Epidermal melanocyte (primary cell): ENCODE results near the gene DDR2.
"Not testable (repeated sequence)": the region's sequence is repeated elsewhere in the genome, so short reads cannot be mapped to it uniquely, and the experiment has no call there.

ENCODE experiments used
- DNase-seq: peaks from one replicate; pipeline ENCODE4 v3.0.0; 2011; ENCODE audit warnings: low spot score; ENCODE audit not compliant: insufficient read length

Gene DDR2

GRCh38 chr1:162720996-162721395, 88.7 kb downstream of the DDR2 start:
- no peak for DNase-seq

- no peak for DNase-seq
Observed at GRCh38 chr1:162721471-162721870, 89.2 kb downstream of the DDR2 start.

- DNase-seq, result no peak
Observed at GRCh38 chr1:162722036-162722435, 89.8 kb downstream of the DDR2 start.

- DNase-seq, result no peak
Observed at GRCh38 chr1:162724583-162725120, 92.4 kb downstream of the DDR2 start.

GRCh38 chr1:162725301-162725837, 93.1 kb downstream of the DDR2 start:
- no peak for DNase-seq

GRCh38 chr1:162726555-162726954, 94.3 kb downstream of the DDR2 start:
- DNase-seq, result no peak

- DNase-seq, result not testable (repeated sequence)
Observed at GRCh38 chr1:162727493-162727892, 95.2 kb downstream of the DDR2 start.

GRCh38 chr1:162728573-162728972, 96.3 kb downstream of the DDR2 start:
- no peak for DNase-seq

GRCh38 chr1:162729195-162729774, 97.0 kb downstream of the DDR2 start:
- not testable (repeated sequence) for DNase-seq

- no peak for DNase-seq
Observed at GRCh38 chr1:162732094-162732493, 99.8 kb downstream of the DDR2 start.

GRCh38 chr1:162732566-162733335, 100.5 kb downstream of the DDR2 start:
- DNase-seq, result peak; percentile 78

- no peak for DNase-seq
Observed at GRCh38 chr1:162733336-162733590, 101.0 kb downstream of the DDR2 start.

- no peak for DNase-seq
Observed at GRCh38 chr1:162734047-162734446, 101.8 kb downstream of the DDR2 start.

GRCh38 chr1:162736184-162736583, 103.9 kb downstream of the DDR2 start:
- DNase-seq, result no peak

- no peak for DNase-seq
Observed at GRCh38 chr1:162736633-162737067, 104.4 kb downstream of the DDR2 start.

GRCh38 chr1:162740755-162741154, 108.5 kb downstream of the DDR2 start:
- DNase-seq, result no peak

GRCh38 chr1:162741574-162741973, 109.3 kb downstream of the DDR2 start:
- no peak for DNase-seq

- not testable (repeated sequence) for DNase-seq
Observed at GRCh38 chr1:162746264-162746942, 114.1 kb downstream of the DDR2 start.

GRCh38 chr1:162753001-162753658, 120.9 kb downstream of the DDR2 start:
- peak; percentile 65 for DNase-seq

GRCh38 chr1:162753998-162754585, 121.8 kb downstream of the DDR2 start:
- no peak for DNase-seq

- no peak for DNase-seq
Observed at GRCh38 chr1:162755306-162755705, 123.0 kb downstream of the DDR2 start.
